ENCODE results near the gene C12orf57.

The C12orf57 gene

GRCh38 chr12:6966351-6966750, 22.5 kb downstream of the C12orf57 start:
- no peak for DNase-seq

DNA sequence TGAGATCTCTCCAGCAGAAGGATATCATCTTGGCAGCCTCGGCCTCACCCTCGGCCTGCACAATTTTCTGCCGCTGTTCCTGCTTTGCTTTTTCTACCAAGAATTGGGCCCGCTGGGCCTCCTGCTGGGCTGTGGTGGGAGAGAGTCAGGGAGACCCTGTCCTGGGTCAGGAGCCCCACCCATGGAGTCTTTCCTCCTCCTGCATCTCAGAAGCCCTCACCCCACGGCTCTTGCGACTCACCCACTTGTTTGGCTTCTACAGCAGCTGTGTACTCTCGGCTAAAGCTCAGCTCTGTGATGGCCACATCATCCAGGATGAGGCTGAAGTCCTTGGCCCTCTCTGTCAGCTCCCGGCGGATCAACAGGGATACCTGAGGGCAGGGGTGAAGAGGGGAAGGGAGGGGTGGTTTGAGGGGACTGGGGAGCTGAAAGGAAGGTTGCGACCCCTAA, 23.9 kb downstream of the C12orf57 start:
- DNase-seq, result no peak

DNA sequence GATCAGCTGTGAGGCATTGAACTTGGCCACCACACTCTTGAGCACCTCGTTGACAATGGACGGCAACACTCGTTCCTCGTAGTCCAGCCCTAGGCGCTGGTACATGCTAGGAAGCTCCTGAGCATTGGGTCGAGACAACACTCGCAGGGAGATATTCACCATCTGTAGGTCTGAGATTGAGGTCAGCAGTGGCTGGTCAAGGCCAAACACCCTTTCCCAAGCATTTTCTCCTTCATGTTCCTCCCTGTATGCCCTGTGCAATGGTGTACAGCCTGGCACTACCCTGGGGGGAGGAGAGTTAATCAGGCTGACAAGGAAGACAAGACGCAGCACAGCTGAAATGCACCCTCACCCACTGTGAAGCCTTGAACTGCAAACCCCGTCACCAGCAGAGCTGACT, 24.6 kb downstream of the C12orf57 start:
- DNase-seq, result no peak

- no peak for DNase-seq
Observed at GRCh38 chr12:6970096-6970527, 26.3 kb downstream of the C12orf57 start.

- no peak for DNase-seq
Observed at GRCh38 chr12:6974180-6974579, 30.4 kb downstream of the C12orf57 start.

DNA sequence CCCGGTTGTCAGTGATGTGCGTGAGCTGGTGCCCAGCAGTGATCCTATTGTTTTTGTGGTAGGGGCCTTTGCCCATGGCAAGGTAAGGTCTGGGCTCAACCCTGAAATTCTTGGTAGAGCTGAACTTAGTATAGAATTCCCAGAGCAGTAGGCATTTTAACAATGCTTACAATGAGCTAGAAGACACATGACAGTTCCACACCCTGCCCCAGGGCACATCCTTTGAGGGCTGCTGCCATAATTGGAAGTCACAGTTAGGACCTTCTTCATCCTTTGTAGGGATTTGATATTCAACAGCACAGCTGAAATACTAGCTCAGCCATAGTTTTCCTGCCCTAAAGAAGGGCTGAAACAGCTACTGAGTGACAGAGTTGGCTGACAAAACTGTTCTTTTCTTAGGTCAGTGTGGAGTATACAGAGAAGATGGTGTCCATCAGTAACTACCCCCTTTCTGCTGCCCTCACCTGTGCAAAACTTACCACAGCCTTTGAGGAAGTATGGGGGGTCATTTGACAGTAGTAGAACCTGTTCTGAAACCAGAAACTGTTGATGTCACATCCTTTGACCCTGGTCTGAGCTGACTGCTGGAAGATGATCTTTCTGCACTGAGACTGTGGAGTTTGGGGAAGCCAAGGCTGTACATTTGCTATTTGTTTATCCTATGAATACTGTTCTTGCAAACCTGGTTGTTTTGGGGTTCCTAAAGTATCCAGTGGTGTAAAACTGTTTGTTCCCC, 31.6 kb downstream of the C12orf57 start:
- no peak for DNase-seq

DNA sequence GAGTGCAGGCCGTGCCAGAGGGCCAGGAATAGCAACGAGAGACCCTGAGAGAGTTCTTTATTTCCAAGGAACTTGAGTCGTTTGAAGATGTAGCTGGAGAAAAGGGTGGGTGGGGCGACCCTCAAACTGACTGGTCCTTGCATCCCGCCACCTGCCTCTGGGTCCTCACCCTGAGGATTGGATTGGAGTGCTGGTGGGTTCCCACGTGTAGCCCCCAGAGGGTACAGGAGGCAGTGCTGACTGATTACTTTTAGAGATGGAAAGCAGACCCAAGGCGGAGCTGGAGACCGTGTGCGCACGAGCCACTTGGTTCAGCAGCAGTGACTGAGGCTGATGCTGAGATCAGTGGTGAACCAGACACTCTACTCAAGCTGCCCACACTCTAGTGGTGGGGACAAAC, 33.8 kb downstream of the C12orf57 start:
- no peak for DNase-seq

DNA sequence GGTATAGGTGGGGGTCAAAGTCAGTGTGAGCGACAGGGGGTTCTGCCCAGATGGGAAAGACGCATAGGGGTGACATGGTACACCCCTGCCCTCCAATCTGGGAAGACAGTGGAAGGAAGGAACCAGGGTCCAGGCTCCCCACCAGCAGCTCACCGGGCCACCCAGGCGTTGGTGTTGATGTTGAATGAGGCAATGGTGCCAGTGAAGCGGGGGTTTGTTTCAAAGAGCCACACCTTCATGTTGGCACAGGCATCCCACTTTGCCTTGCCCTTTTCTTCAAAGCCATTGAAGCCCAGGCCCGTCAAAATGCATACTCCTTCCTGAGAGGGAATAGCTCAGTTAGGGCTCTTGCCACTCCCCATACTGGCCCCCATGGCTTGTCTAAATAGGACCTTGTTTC, 34.4 kb downstream of the C12orf57 start:
- no peak for DNase-seq

DNA sequence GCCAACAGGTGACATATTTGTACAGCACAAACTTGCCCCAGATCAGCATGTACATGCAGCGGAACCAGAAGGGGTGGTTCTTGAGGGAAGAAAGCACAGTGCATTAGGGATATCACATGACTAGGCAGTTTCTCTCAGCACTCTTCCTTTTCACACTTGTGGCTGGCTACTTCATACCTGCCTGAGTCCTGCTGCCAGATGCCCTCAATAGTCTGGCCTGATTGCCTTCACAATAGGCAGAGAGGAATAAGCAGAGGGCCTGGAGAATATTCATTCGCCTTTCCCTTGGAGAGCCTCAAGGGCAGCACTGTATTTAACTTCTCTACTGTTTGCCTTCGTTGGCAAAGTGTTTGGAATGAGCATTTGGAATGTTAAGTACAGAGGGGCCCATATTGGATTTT, 34.8 kb downstream of the C12orf57 start:
- no peak for DNase-seq

- no peak for DNase-seq
Observed at GRCh38 chr12:6979021-6979420, 35.2 kb downstream of the C12orf57 start.

DNA sequence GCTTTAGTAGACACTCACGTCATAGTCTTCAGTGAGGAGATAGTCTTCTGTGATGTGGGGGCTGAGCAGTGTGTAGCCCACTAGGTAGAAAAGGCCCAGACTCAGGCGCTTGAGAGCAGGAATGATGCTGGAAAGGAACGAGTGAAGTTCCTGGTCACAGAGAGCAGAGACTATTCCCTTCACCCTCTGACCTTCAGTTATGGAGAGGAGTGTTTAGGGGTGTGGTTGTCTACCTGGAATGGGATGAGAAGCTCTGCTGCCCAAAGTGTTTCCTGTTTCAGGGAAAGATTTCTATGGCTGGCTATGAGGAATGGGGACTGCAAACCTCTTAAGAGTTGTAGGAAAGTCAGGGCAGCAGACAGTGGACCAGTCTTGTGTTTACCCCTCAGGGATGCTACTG, 35.6 kb downstream of the C12orf57 start:
- no peak for DNase-seq

- no peak for DNase-seq
Observed at GRCh38 chr12:6980075-6980474, 36.3 kb downstream of the C12orf57 start.

DNA sequence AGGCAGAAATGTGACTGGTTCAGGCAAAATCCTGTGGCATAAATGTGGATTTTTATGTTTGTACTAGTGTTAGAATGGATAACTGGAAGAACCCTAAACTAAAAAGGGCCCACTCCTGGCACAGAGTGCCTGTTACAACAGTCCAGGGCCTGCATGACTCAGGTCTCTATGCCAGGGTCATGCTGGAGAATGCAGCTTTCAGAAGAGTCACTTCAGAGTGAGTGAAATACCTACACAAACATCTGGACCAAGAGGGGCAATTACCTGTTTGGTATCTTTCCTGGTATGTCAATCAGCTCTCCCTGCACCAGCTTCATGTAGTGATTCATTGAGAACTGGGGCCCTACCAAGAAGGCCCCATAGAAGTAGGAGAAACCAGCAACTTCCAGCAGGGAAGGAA, 36.9 kb downstream of the C12orf57 start:
- no peak for DNase-seq

DNA sequence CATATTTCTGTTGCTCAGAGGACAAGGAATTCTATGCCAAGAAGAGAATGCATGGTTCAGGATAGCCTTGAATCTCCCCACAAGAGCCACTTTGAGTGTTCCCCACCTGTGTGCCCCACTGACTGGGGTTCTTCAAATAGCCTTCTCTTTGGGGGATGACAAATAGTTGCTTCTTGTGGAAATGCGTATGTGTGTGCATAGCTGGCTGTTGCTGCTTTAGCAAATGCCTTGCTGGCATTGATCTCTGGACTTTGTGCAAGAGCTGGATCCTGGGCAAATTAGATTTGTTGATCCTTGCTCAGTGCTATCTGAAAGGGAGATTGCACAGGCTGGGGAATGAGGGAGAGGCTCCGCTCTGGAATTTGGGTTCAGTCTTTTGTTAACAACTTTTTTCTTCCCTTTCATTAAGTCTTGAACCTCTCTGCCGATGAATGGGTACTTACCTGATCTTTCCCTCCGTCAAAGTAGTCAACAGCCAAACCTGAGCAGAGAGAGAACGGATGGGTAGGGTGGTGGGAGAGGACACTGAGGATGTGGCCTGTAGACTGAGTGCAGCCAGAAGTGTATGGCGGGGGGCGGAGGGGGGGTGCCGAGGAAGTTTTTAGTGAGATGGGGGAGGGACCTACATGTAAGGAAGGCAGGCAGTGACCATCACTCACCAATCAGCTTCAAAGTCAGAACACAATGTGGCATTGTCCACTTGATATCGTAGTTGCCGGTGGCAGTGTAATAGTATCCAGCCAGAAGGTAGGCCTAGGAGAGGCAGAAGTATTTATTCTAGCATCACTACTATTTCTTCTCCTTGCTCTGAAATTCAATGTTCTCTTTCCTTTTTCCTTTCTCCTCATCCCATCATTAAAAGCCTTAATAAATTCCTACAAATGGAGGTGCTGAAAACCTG, 37.6 kb downstream of the C12orf57 start:
- no peak for DNase-seq

DNA sequence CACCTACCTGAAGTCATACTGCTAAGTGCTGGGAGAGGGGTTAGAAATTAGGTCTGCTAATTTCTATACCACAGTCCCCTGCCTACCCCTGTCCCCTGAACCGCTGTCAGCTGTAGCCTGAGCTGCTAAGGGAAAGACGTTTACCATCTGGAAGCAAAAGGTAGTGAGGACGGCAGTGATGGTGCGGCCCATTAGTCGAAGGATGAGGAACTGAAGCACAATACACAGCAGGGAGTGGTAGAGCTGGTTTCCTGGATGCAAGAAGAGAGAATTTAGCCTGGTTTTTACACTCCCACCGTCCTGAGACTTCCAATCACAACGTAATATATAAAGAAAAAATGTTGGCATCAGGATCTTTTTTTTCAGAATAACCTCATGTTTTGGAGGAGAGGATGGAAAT, 38.7 kb downstream of the C12orf57 start:
- DNase-seq, result no peak

DNA sequence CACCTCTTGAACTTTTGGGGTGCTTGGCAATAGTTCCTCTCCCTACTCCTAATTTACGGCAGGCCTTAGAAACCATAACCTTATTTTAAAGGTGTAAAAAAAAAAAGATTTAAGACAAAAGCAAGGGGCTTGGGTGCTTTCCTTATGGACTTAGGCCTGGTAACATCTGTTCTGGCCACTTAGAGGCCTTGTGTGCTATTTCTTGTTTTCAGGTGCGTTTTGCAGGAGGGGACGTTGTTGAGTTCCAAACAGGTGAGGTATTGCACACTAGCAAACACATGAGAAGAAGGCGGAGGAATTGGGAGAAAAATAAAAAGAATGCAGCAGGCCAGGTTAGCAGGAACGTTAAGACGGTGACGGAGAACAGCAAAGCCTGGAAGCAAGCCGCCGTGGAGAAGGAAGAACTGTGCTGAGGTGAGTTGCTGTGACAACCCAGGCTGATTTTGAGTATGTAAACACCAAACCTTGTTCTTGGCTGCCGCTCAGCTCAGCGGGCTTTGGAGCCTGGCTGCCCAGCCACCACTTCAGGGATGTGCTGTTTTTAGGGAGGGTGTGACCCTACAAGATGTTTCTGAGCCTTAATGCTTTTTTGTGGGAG, 44.2 kb downstream of the C12orf57 start:
- no peak for DNase-seq

Data from activated T-cell treated with anti-CD3 and anti-CD28 coated beads for 4 hours (primary cell).